Stimulated activated CD4-positive, alpha-beta T cell treated with anti-CD3 and anti-CD28 coated beads, Interleukin-1b, Interleukin-23, amount 100 ng/mL, for 1 hour (primary cell): ENCODE data around the gene RNASE7.

Source experiments
- DNase-seq, 2 donors: peaks; one replicate each; pipeline ENCODE4 v3.0.0-alpha.2; 2020; ENCODE audit warnings: low read depth in 2 of 2

The RNASE7 gene

DNA sequence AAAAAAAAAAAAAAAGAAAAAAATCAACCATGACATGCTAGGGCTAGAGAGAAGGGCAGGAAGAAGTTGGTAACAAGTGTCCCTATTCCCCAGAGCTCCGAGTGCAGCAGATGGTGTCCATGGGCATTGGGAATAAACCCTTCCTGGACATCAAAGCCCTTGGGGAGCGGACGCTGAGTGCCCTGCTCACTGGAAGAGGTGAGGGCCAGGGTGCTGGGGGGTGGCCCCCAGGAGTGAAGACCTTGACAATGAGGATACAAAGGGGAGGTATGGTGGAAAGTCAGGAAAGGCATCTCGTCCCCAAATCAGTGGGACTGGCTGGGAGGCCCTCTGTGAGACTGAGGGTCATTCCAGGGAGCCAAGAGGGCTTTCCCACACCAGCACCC is 44.7 kb downstream of the RNASE7 start:
- DNase-seq: no peak

DNA sequence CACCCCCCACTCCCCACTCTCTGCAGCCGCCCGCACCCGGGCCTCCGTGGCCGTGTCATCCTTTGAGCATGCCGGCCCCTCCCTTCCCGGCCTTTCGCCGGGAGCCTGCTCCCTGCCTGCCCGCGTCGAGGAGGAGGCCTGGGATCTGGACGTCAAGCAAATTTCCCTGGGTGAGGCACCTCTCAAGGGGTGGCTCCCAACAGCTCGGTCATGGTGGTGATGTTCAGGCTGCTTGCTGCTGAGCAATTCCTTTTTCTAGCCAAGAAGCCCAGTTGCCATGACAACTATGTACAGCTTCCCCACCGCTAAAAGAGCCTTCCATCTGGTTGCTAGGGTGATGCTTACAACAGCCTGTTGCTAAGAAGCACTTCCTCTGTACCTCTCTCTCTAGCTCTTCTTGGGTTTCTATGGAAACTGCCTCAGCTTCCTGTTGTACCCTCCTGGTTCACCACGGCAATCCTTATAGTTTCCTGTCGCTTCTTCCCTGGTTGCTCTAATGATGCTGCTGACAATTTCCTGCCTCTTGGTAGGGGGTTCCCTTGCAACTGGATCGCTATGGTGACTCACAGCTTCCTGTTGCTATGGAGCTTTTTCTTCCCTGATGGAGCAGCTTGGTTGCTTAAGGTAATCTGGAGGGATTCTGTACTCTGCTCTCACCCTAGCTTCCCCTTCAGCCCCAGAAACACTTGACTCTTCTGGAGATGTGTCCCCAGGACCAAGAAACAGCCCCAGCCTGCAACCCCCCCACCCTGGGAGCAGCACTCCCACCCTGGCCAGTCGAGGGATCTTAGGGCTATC is 45.3 kb downstream of the RNASE7 start:
- DNase-seq: peak in 1 of 2 donors; percentile 58

DNA sequence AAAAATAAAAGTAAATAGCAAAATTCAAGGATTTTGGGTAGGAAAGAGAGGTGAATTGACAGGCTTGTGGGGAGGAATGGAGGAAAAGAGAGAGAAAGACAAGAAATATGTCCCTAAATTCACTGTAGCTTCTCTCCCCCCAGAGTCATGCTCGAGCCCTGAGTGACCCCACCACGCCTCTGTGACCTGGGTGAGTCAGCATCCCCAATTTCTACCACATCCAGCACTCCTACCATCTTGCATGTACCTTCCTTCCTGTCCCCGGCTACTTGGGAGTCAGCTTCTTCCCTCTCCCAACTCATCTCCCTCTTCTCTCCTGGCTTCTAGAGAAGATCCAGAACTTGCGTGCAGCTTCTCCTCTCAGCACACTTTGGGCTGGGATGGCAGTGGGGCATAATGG is 46.5 kb downstream of the RNASE7 start:
- DNase-seq: no peak

DNA sequence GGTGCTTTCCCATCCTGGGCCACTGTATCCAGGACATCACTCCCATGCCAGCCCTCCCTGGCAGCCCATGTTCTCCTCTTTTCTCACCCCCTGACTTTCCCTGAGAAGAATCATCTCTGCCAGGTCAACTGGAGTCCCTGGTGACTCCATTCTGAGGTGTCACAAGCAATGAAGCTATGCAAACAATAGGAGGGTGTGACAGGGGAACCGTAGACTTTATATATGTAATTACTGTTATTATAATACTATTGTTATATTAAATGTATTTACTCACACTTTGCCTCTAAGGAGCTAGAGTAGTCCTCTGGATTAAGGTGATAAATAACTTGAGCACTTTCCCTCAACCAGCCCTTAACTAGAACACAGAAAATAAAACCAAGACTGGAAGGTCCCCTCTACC is 47.1 kb downstream of the RNASE7 start:
- no peak for DNase-seq

DNA sequence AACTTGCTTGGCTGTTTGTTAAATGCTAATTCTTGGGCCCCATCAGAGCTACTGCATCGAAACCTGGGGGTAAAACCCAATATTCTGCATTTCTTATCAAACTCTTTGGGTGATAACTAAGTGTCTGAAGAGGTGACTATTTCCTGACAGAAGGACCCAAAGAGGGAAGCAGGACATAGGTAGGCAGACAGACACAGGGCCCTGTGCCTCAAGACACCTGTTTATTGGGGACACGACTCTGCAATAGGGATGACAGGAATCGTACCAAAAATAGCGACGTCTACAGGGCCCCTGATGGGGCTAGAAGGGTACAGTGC is 47.7 kb downstream of the RNASE7 start:
- DNase-seq: no peak

DNA sequence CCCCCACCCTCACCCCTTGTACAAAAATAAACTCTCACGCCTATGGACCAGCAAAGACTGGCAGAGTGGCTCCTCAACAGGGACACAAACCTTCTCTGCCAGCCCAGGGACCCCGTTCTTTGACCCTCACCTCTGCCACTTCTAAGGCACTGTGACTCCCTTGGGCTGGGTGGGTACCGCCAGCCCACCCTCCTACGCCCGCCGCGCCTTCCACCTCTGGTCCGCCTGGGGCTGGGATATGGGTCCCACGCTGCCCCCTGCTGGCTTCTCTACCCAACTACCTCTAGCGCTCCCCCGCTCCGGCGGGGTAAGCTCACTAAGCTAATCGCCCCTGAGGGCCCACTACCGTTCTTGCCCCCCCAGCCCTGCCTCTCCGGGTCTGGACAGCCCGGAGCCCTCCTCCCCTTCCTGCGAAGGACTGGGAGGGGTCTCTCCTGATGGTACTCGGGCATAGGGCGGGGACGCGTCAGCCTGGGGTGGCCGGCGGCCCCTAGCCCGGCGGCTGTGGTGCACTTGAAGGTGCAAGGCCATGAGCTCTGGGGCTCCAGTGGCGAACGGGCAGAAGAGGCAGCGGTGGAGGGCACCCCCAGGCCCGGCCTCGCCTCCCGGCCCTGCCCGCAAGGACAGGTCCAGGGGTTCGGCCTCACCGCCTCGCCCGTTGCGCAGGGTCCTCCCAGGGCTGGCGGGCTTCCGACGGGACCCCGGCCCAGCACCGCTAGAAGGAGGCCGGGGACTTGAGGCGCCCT is 48.2 kb downstream of the RNASE7 start:
- DNase-seq: no peak

DNA sequence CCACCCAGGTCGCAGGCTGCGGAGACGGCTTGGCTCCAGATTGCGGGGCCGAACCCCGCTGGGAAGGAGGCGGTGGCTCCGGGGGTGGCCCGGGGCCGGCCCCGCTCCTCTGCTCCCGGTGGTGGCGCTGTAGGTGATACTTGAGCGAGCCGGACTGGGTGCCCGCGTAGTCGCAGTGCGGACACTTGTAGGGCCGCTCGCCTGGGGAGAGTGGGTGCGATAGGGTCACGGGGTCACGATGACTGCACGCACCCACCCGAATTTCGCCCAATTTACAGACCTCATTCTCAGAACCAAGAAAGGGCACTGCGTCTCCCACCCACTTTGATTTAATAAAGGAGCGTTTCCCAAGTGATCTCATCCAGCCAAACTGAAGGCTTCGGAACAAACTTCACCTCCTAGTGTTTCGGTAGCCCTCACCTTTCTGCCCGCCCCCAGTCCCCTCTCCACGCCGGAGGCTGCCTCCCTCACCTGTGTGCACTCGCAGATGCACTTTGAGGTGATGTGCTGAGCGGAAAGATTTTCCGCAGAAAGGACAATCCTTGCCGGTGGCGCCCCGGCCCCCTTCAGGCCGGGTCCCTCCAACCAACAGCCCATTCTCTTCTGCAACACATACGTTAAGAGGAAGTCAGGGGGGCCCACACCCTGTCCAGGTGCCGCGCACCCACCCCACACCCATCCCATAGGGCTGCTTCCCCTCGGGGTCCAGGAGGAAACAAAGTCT is 48.9 kb downstream of the RNASE7 start:
- DNase-seq: no peak

DNA sequence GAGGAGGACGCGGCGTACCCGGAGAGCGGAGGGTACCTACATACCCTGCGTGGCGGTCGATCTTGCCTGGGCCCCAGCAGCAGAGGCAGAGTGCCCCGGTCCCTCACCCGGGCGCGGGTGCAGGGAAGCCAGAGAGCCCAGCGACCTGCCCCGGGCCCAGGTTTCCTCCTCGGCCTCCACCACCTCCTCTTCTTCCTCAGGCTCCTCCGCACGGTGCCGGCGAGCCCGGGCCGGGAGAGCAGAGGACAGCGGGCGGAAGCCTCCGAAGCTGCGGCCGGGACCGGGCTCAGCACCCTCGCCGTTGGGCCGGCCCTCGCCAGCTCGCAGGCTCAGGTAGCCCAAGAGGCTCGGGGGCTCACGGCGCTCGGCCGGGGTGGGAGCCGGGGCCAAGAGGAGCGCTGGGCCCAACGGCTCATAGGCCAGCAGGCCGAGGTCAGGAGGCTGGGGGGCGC is 49.7 kb downstream of the RNASE7 start:
- no peak for DNase-seq

DNA sequence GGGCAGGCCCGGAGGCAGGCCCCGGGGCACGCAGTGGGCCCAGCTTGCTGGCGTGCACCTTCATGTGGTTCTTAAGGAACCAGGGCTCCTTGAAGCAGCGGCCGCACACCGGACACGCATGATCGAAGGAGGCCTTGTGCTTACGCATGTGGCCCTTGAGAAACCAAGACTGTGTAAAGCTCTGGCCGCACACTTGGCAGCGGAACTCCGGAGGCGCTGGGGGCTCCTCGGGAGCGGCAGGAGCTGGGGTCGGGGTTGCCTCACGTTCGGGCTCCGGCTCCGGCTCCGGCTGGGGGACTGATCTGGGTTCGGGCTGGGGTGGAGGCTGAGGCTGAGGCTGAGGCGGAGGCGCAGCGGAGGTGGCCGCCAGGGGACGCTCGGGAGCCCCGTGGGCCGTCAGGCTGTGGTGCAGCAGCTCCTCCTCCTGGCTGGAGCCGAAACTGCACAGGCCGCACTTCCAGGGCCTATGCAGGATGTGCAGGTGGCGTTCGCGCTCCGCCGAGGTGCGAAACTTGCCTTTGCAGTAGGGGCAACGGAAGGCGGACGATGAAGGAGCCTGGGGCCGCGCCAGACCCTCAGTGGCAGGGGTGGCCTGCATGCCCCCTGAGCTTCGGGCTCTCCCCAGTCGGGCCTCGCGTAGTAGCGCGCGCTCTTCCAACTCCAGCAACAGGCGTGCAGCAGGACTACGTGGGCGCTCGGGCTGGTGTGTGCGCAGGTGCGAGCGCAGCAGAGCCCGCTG is 50.3 kb downstream of the RNASE7 start:
- DNase-seq: peak; percentile 82 to 95

DNA sequence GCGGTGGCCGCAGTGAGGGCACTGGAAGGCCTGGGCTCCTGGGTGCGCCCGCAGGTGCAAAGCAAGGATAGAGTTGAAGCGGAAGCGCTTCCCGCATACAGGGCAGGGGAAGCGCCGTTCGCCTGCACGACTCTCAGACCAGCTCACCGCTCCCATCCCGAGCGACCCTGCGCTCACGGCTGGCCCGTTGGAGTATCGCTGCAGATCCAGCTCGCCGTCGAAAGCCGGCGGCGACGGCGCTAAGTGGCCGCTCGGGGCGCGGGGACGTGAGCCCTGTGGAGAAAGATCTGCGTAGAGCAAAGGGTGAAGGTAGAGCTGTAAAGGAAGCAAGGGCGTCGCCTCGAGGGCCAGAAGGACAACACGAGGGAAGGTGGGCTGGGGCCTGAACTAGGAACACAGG is 50.9 kb downstream of the RNASE7 start:
- DNase-seq: no peak
